ENCODE data around the gene GHSR.

GRCh38 chr3:172446198-172446597 lies 2.1 kb downstream of the GHSR start:
- TF ChIP-seq CTCF (IDR thresholded peaks at IDR 0.05) (no peak), POLR2A (IDR thresholded peaks at IDR 0.05) (no peak)

All from thyroid gland (tissue), 4 donors.